ENCODE data around the gene APLP1.
"Not testable (repeated sequence)": the region's sequence is repeated elsewhere in the genome, so short reads cannot be mapped to it uniquely, and the experiment has no call there.

Gene APLP1

GRCh38 chr19:35882114-35882832 lies 13.9 kb downstream of the APLP1 start:
- DNase-seq (ENCODE audit: extremely low read depth in 1 of 2, low read depth in 1 of 2): no peak

GRCh38 chr19:35883882-35884281 lies 15.5 kb downstream of the APLP1 start:
- no peak for DNase-seq (ENCODE audit: extremely low read depth in 1 of 2, low read depth in 1 of 2)

- DNase-seq (ENCODE audit: extremely low read depth in 1 of 2, low read depth in 1 of 2): no peak
These were observed 16.9 kb downstream of the APLP1 start for GRCh38 chr19:35885225-35885738.

GRCh38 chr19:35885904-35886303 lies 17.5 kb downstream of the APLP1 start:
- DNase-seq (ENCODE audit: extremely low read depth in 1 of 2, low read depth in 1 of 2): no peak

GRCh38 chr19:35887197-35887596 lies 18.8 kb downstream of the APLP1 start:
- no peak for DNase-seq (ENCODE audit: extremely low read depth in 1 of 2, low read depth in 1 of 2)

GRCh38 chr19:35888398-35888797 lies 20.0 kb downstream of the APLP1 start:
- no peak for DNase-seq (ENCODE audit: extremely low read depth in 1 of 2, low read depth in 1 of 2)

GRCh38 chr19:35889370-35890112 lies 21.2 kb downstream of the APLP1 start:
- DNase-seq (ENCODE audit: extremely low read depth in 1 of 2, low read depth in 1 of 2): no peak

GRCh38 chr19:35890113-35890650 lies 21.8 kb downstream of the APLP1 start:
- no peak for DNase-seq (ENCODE audit: extremely low read depth in 1 of 2, low read depth in 1 of 2)

GRCh38 chr19:35891819-35892218 lies 23.4 kb downstream of the APLP1 start:
- not testable (repeated sequence) for DNase-seq (ENCODE audit: extremely low read depth in 1 of 2, low read depth in 1 of 2)

- no peak for DNase-seq (ENCODE audit: extremely low read depth in 1 of 2, low read depth in 1 of 2)
These were observed 26.0 kb downstream of the APLP1 start for GRCh38 chr19:35894342-35894741.

- DNase-seq (ENCODE audit: extremely low read depth in 1 of 2, low read depth in 1 of 2): no peak
These were observed 27.7 kb downstream of the APLP1 start for GRCh38 chr19:35895911-35896642.

GRCh38 chr19:35896643-35897040 lies 28.3 kb downstream of the APLP1 start:
- DNase-seq (ENCODE audit: extremely low read depth in 1 of 2, low read depth in 1 of 2): no peak

GRCh38 chr19:35897706-35898451 lies 29.5 kb downstream of the APLP1 start:
- DNase-seq (ENCODE audit: extremely low read depth in 1 of 2, low read depth in 1 of 2): no peak

- DNase-seq (ENCODE audit: extremely low read depth in 1 of 2, low read depth in 1 of 2): no peak
These were observed 30.1 kb downstream of the APLP1 start for GRCh38 chr19:35898499-35898809.

- DNase-seq (ENCODE audit: extremely low read depth in 1 of 2, low read depth in 1 of 2): peak; percentile 71 to 82
These were observed 31.3 kb downstream of the APLP1 start for GRCh38 chr19:35899547-35900214.

GRCh38 chr19:35901055-35901644 lies 32.8 kb downstream of the APLP1 start:
- no peak for DNase-seq (ENCODE audit: extremely low read depth in 1 of 2, low read depth in 1 of 2)

GRCh38 chr19:35901854-35902661 lies 33.7 kb downstream of the APLP1 start, which contains the start of gene HCST:
TSS of gene HCST (plus strand) at chr19:35902529. CDS start at chr19:35902594, 65 bp downstream.
- no peak for DNase-seq (ENCODE audit: extremely low read depth in 1 of 2, low read depth in 1 of 2)

GRCh38 chr19:35902870-35903475 lies 34.6 kb downstream of the APLP1 start:
- no peak for DNase-seq (ENCODE audit: extremely low read depth in 1 of 2, low read depth in 1 of 2)
